GM18498 (cell line): ENCODE results near the gene ANKRD7.
"Not testable (repeated sequence)": the region's sequence is repeated elsewhere in the genome, so short reads cannot be mapped to it uniquely, and the experiment has no call there.

ENCODE experiments used
- ATAC-seq: cut with Tn5 transposase; IDR thresholded peaks from one replicate; pipeline ENCODE4 v1.9.1; 2021; ENCODE audit warnings: mild to moderate bottlenecking, moderate library complexity; ENCODE audit not compliant: unreplicated experiment

ANKRD7 gene

DNA sequence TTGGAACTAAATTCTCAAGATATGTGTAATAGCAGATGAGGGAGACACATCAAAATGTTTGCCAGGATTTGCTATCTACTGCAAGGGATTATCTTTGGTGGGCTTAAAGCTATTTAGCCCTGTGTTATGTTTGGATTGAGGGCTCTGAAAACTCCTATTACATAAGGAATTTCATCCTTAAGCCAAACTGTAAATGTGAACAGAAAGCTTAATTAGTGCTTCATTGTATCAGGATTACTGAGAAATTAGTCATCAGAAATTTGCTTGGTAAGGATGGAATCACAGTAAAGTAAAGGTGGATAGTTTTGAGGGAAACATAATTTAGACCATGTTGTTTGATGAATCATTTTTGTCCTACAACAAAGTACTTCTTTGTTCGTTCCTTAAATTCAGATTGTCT lies 8.3 kb downstream of the ANKRD7 start:
- ATAC-seq, result no peak

- no peak for ATAC-seq
These were observed 9.3 kb downstream of the ANKRD7 start for GRCh38 chr7:118233799-118234198.

DNA sequence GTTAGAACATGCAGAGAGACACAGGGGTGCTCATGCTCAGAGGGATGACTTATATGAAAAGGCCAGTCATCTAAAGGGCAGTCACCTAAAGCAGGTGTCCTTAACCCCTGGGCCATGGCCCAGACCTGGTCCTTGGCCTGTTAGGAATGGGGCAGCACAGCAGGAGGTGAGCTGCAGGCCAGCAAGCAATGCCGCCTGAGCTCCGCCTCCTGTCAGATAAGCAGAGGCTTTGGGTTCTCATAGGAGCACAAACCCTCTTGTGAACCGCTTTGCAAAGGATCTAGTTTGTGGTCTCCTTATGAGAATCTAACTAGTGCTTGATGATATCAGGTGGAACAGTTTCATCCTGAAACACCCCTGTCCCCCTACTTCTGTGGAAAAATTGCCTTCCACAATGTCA lies 14.5 kb downstream of the ANKRD7 start:
- ATAC-seq, result no peak

DNA sequence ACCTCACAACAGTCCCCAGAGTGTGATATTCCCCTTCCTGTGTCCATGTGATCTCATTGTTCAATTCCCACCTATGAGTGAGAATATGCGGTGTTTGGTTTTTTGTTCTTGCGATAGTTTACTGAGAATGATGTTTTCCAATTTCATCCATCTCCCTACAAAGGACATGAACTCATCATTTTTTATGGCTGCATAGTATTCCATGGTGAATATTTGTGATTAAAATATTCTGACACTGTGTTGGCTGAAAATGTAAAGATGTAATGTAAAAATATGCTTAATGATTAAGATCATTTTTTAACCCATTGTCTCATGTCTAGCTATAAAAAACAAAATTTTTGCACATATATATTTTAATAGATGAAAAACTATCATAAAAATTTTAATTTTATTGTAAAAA lies 15.8 kb downstream of the ANKRD7 start:
- not testable (repeated sequence) for ATAC-seq

DNA sequence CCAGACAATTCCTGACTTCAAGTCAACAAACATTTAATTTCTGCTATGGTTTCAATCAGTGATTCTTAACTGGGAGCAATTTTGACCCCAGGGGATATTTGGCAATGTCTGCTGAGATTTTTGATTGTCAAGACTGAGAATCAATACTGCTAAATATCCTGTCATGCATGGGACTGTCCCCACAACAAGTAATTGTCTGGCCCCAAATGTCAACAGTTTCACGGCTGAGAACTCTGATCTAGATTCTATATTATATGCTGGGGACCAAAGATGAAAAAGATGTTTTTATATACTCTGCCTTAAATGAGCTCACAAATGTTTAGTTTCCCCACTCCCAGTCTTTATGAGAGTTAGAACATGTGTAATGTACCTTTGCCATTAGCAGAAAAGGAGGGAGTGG lies 19.2 kb downstream of the ANKRD7 start:
- no peak for ATAC-seq

DNA sequence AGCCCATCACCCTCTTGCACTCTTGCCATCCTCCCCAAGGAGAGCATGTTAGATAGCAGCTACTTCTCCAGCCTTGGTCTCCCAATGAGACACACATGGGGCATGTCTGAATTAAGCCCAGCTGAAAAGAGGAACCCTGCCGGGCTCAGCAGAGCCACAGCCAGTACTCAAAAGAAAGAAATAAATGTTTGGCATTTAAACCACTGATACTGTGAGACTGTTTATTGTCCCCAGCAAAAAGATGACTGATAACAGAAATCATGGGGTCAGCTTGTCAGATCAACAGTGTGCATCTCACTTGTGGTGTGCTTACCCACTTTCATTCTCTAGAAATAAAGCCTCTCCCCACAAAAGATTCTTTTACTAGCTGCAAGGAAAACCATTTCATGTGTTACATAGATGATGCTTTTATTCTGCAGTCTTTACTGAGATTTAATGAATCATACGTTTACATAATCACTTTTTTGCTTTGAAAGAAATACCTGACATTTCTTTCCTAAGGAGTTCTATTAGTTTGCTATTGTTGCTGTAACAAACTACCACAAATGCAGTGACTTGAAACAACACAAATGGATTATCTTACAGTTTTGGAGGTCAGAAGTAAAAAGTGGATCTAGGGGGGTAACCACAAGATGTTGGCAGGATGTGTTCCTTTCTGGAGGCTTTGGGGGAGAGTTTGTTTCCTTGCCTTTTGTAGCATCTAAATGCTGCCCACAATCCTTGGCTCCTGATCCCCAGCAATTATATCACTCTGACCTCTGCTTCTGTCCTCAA lies 20.9 kb downstream of the ANKRD7 start:
- ATAC-seq, result peak; percentile 66

- ATAC-seq, result no peak
These were observed 26.5 kb downstream of the ANKRD7 start for GRCh38 chr7:118250860-118251494.

GRCh38 chr7:118252087-118252486 lies 27.6 kb downstream of the ANKRD7 start:
- no peak for ATAC-seq

DNA sequence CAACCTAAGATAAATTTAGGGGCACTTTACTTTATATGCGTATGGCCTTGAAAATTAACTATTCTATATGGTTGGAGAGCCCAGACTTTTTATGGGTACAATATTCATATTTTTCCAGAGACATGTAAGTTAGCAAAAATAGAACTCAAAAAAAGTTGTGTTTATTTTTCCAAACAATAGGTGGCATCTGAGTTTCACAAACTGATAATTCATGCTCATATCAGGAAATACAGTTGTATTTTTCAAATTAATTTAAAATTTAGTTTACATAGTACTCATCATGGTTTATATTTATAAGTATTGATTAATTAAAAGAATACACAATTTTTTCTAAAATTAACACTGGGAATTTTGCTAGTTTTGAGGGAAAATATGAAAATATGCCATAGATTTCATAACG lies 34.6 kb downstream of the ANKRD7 start:
- ATAC-seq, result no peak

DNA sequence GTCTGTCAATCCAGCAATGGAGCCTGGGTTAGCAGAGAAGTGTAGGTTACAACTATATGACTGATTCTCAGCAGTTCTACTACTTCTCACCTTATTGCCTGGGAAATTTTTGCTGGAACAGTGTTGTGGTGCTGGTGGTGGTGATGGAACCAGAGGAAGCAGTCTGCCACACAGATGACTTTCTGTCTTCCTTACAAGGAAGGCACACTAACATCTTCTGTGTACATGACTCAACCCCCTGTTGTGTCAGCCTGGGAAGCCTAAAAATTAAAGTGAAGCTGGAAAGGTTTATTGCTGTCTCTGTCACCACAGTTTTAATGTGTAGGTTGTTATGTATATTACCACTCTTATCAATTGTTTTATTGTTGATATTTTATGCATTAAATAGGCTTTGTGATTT lies 40.3 kb downstream of the ANKRD7 start:
- ATAC-seq, result no peak

DNA sequence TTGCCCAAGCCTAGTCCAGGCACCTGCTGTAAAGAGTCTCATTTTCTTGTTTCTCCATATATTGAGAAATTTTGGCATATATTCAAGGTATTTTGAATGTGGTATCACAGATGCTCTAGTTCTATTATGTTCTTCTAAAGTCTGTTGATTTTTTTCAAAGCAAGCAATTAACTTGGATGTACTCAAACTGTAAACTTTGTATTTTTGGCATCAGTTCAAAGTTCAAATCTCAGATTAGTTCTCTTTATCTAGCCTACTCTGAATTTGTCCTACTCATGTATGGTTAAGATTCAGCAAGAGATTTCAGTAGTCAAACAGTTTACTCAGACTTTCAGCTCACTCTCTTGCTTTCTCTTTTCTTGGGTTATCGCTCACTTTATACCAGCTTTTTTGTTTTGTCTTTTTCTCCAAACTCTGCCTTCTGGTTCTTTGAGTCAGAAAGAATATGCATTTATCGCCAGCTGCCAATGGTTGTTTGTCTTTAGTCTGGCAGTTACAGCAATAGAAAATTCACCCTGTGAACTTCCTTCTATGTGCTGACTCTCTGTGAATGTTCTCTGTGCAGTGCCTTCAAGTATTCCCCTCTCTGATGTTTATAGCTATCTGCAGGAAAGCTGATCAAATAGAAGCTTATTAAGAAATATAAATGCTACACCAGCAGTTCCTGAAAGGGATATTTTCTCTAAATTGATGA lies 56.0 kb downstream of the ANKRD7 start:
- ATAC-seq, result no peak

DNA sequence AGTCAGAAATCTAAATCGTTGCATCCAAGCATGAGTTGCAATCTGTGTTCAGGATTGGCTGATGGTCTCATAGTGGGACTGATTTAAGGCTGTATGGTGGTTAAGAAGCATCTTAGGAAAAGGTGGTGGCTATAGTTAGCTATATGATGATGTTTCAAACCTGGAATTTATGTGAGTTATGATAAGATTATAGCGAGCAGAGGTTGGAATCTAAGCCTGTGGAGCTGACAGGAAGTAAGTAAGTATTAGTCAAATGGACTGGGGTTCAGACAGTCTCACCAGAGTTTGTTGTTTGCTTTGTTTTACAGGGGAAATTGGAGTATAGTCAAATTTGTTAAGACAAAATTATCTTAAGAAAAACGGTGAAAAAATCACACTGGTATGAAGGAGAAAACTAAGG lies 56.7 kb downstream of the ANKRD7 start:
- ATAC-seq, result no peak

GRCh38 chr7:118285358-118285757 lies 60.9 kb downstream of the ANKRD7 start:
- ATAC-seq, result no peak

GRCh38 chr7:118286131-118286530 lies 61.6 kb downstream of the ANKRD7 start:
- ATAC-seq, result no peak

GRCh38 chr7:118288098-118288497 lies 63.6 kb downstream of the ANKRD7 start:
- ATAC-seq, result peak; percentile 82

DNA sequence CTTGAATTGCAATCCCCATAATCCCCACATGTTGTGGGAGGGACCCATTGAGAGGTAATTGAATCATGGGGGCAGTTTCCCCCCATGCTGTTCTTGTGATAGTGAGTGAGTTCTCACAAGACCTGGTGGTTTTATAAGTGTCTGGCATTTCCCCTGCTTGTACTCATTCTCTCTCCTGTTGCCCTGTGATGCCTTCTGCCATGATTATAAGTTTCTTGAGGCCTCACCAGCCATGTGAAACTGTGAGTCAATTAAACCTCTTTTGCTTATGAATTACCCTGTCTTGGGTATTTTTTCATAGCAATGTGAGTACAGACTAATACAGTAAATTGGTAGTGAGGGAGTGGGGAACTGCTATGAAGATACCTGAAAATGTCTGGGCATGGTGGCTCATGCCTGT lies 65.0 kb downstream of the ANKRD7 start:
- ATAC-seq, result no peak
